ENCODE data around the gene ACAN.

ACAN gene

DNA sequence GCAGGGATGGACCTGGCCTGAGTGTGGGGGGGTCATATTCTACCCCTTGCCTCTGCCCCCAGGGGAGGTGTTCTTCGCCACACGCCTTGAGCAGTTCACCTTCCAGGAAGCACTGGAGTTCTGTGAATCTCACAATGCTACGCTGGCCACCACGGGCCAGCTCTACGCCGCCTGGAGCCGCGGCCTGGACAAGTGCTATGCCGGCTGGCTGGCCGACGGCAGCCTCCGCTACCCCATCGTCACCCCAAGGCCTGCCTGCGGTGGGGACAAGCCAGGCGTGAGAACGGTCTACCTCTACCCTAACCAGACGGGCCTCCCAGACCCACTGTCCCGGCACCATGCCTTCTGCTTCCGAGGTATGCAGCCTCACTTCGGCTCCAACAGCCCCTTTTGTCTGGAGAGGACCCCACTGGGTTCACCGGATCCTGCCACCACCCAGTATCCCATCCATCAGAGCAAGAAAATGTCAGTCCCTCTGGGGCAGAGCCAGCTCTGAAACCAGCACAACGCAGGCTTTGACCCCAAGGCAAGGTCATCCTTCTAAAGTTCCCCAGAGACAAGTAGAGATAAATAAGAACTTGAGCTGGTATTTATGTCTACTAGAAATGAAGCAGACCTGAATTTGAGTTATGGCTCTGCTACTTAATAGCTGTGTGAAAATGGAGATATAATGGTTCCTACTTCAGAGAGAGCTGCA lies 46.3 kb downstream of the ACAN start:
- no peak overlapping the region for H3K27ac ChIP-seq
- peaks cover 3% of the 10 kb centered on the region for H3K9me3 ChIP-seq (ENCODE audit: severe bottlenecking)
- no peaks in the 10 kb centered on the region for H3K27me3 ChIP-seq (ENCODE audit: insufficient read depth, low read depth, severe bottlenecking)
- H3K36me3 ChIP-seq: no peaks in the 10 kb centered on the region
- TF ChIP-seq CTCF (IDR thresholded peaks at IDR 0.05; ENCODE audit: low read depth, low read length): no peak
- DNase-seq: no peak
- H3K4me3 ChIP-seq (ENCODE audit: low read depth, low read length): no peak overlapping the region

DNA sequence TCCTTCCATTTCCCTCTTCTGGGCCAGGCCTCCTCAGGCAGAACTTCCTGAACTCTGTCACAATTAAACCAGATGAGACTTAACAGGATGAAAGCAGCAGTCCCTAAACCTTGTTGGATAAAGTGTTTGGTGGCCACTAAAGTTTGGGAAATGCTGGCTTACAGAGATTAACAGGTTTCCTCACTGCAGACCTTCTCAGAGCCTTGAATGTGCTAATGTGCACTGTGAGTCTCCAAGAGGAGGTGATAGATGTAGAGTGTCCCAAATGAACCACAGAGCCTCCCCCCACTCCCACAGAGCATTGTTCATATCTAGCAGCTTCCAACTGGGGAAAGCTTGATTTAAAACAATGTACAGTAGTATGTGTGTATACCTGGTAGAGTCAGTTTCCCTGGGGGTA lies 49.2 kb downstream of the ACAN start:
- Histone ChIP-seq H3K9me3 (ENCODE audit: severe bottlenecking) (peaks cover 10% of the 10 kb centered on the region), H3K4me3 (ENCODE audit: low read depth, low read length) (no peak overlapping the region), H3K27me3 (ENCODE audit: insufficient read depth, low read depth, severe bottlenecking) (no peaks in the 10 kb centered on the region), H3K27ac (no peak overlapping the region), H3K36me3 (no peaks in the 10 kb centered on the region)
- no peak for TF ChIP-seq CTCF (IDR thresholded peaks at IDR 0.05; ENCODE audit: low read depth, low read length)
- DNase-seq: no peak

- no peak for DNase-seq
- no peaks in the 10 kb centered on the region for H3K36me3 ChIP-seq
- no peak overlapping the region for H3K4me3 ChIP-seq (ENCODE audit: low read depth, low read length)
- no peak overlapping the region for H3K27ac ChIP-seq
- peaks cover 13% of the 10 kb centered on the region for H3K9me3 ChIP-seq (ENCODE audit: severe bottlenecking)
- TF ChIP-seq CTCF (IDR thresholded peaks at IDR 0.05; ENCODE audit: low read depth, low read length): no peak
- H3K27me3 ChIP-seq (ENCODE audit: insufficient read depth, low read depth, severe bottlenecking): no peaks in the 10 kb centered on the region
Measured at GRCh38 chr15:88858934-88859333, 55.7 kb downstream of the ACAN start.

- H3K4me3 ChIP-seq (ENCODE audit: low read depth, low read length): no peak overlapping the region
- H3K36me3 ChIP-seq: no peaks in the 10 kb centered on the region
- H3K9me3 ChIP-seq (ENCODE audit: severe bottlenecking): peaks cover 10% of the 10 kb centered on the region
- no peak for DNase-seq
- no peak overlapping the region for H3K27ac ChIP-seq
- no peak for TF ChIP-seq CTCF (IDR thresholded peaks at IDR 0.05; ENCODE audit: low read depth, low read length)
- H3K27me3 ChIP-seq (ENCODE audit: insufficient read depth, low read depth, severe bottlenecking): no peaks in the 10 kb centered on the region
Measured at GRCh38 chr15:88859550-88859949, 56.3 kb downstream of the ACAN start.

- H3K27ac ChIP-seq: no peak overlapping the region
- no peak for TF ChIP-seq CTCF (IDR thresholded peaks at IDR 0.05; ENCODE audit: low read depth, low read length)
- DNase-seq: no peak
- peaks cover 6% of the 10 kb centered on the region for H3K9me3 ChIP-seq (ENCODE audit: severe bottlenecking)
- H3K36me3 ChIP-seq: no peaks in the 10 kb centered on the region
- H3K4me3 ChIP-seq (ENCODE audit: low read depth, low read length): no peak overlapping the region
- H3K27me3 ChIP-seq (ENCODE audit: insufficient read depth, low read depth, severe bottlenecking): no peaks in the 10 kb centered on the region
Measured at GRCh38 chr15:88860212-88860611, 57.0 kb downstream of the ACAN start.

GRCh38 chr15:88863412-88863811 lies 60.2 kb downstream of the ACAN start:
- Histone ChIP-seq H3K36me3 (no peaks in the 10 kb centered on the region), H3K9me3 (ENCODE audit: severe bottlenecking) (no peaks in the 10 kb centered on the region), H3K27ac (no peak overlapping the region), H3K4me3 (ENCODE audit: low read depth, low read length) (no peak overlapping the region), H3K27me3 (ENCODE audit: insufficient read depth, low read depth, severe bottlenecking) (no peaks in the 10 kb centered on the region)
- no peak for TF ChIP-seq CTCF (IDR thresholded peaks at IDR 0.05; ENCODE audit: low read depth, low read length)
- no peak for DNase-seq
